Right lobe of liver (tissue), 4 donors: ENCODE results near the gene SEMA4B.

Experiments
- CTCF ChIP-seq, 4 donors: fragments of 200-600 bp in 3 of 4; fragments of 450-650 bp in 1 of 4; IDR thresholded peaks; one replicate each; pipeline versions ENCODE4 v1.5.1 to v1.8.0; 2016 to 2022; ENCODE audit warnings: antibody characterized with exemption in 4 of 4, mild to moderate bottlenecking in 2 of 4
- POLR2A ChIP-seq: fragments of 450-650 bp; IDR thresholded peaks from one replicate; pipeline ENCODE4 v1.6.1; 2017; ENCODE audit warnings: antibody characterized with exemption, mild to moderate bottlenecking
- donor health status: DM: no; HTN: no; CAD: no.
- donor health status: DM: no; HTN: no; CAD: no.
- donor health status: DM: no; HTN: yes; CAD: no.

- TF ChIP-seq CTCF (IDR thresholded peaks at IDR 0.05) = no peak
- TF ChIP-seq POLR2A = no peak
These were observed 27.8 kb downstream of the SEMA4B start for GRCh38 chr15:90228960-90229359.
